KOPT-K1 (cell line): Measurements from ENCODE around the gene HELZ.
"Not testable (repeated sequence)": the region's sequence is repeated elsewhere in the genome, so short reads cannot be mapped to it uniquely, and the experiment has no call there.

ENCODE experiments used
- H3K27ac ChIP-seq: fragments of 200-600 bp; sonication (generic); 2 replicates; pipeline ENCODE4 v1.5.1; 2016; ENCODE audit warnings: antibody characterized with exemption, mild to moderate bottlenecking, low read depth, low read length; ENCODE audit not compliant: poor library complexity, severe bottlenecking
- H3K36me3 ChIP-seq: fragments of 200-600 bp; sonication (generic); 2 replicates; pipeline ENCODE4 v1.5.1; 2017; ENCODE audit warnings: antibody characterized with exemption, mild to moderate bottlenecking, low read length, moderate library complexity; ENCODE audit not compliant: insufficient read depth
- H3K9me3 ChIP-seq: fragments of 200-600 bp; sonication (generic); 2 replicates; pipeline ENCODE4 v1.5.1; 2017; ENCODE audit warnings: antibody characterized with exemption, low read length, mild to moderate bottlenecking; ENCODE audit not compliant: insufficient read depth, poor library complexity, severe bottlenecking

HELZ gene

GRCh38 chr17:67137026-67137370 is 108.0 kb downstream of the HELZ start:
- Histone ChIP-seq H3K36me3 (peaks cover 83% of the 10 kb centered on the region), H3K9me3 (no peaks in the 10 kb centered on the region), H3K27ac (no peak overlapping the region)

GRCh38 chr17:67136191-67137025 is 108.6 kb downstream of the HELZ start:
- H3K9me3 ChIP-seq, result no peaks in the 10 kb centered on the region
- H3K36me3 ChIP-seq, result peaks cover 80% of the 10 kb centered on the region
- no peak overlapping the region for H3K27ac ChIP-seq

- Histone ChIP-seq H3K27ac (no peak overlapping the region), H3K9me3 (no peaks in the 10 kb centered on the region), H3K36me3 (peaks cover 78% of the 10 kb centered on the region)
Measured at GRCh38 chr17:67133161-67133560, 111.8 kb downstream of the HELZ start.

GRCh38 chr17:67132366-67132765 is 112.6 kb downstream of the HELZ start:
- Histone ChIP-seq H3K9me3 (no peaks in the 10 kb centered on the region), H3K36me3 (peaks cover 78% of the 10 kb centered on the region), H3K27ac (no peak overlapping the region)

DNA sequence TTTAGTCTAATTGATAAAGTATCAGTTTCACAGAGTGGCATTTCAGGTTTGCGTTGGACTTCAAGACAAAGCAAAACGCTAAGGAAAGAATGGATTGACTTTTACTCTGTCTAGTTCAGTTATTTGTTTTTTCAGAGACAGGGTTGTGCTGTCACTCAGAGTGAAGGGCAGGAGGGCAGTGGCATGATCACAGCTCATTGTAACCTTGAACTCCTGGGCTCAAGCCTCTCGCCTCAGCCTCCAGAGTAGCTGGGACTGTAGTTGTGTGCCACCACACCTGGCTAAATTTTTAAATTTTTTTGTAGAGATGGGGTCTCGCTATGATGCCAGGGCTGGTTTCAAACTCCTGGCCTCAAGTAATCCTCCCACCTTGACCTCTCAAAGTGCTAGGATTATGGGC is 114.2 kb downstream of the HELZ start:
- H3K36me3 ChIP-seq, result peaks cover 78% of the 10 kb centered on the region
- H3K9me3 ChIP-seq, result no peaks in the 10 kb centered on the region
- H3K27ac ChIP-seq, result no peak overlapping the region

- Histone ChIP-seq H3K27ac (no peak overlapping the region), H3K36me3 (peaks cover 78% of the 10 kb centered on the region), H3K9me3 (no peaks in the 10 kb centered on the region)
Measured at GRCh38 chr17:67129283-67129682, 115.7 kb downstream of the HELZ start.

DNA sequence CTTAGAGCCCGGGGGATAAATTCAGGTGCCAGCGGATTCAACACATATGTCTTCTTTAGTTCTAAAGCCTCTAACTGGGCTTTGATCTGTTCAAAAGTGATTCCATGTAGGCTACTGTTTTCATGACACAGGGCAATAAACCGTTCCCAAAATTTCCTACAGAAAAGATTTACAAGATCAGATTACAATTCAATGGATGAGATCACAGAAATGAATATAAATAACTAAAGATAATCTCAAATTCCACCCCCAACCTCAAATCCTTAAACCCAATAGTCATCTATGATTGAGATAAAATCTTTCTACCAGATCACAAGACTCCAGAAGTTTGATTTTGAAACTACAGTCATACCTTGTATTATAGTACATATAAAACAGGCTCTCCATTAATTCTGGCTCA is 116.3 kb downstream of the HELZ start:
- Histone ChIP-seq H3K9me3 (no peaks in the 10 kb centered on the region), H3K36me3 (peaks cover 78% of the 10 kb centered on the region), H3K27ac (no peak overlapping the region)

- Histone ChIP-seq H3K9me3 (no peaks in the 10 kb centered on the region), H3K36me3 (peaks cover 78% of the 10 kb centered on the region), H3K27ac (no peak overlapping the region)
Measured at GRCh38 chr17:67127925-67128324, 117.1 kb downstream of the HELZ start.

- Histone ChIP-seq H3K27ac (no peak overlapping the region), H3K9me3 (no peaks in the 10 kb centered on the region), H3K36me3 (peaks cover 83% of the 10 kb centered on the region)
Measured at GRCh38 chr17:67126983-67127382, 118.0 kb downstream of the HELZ start.

DNA sequence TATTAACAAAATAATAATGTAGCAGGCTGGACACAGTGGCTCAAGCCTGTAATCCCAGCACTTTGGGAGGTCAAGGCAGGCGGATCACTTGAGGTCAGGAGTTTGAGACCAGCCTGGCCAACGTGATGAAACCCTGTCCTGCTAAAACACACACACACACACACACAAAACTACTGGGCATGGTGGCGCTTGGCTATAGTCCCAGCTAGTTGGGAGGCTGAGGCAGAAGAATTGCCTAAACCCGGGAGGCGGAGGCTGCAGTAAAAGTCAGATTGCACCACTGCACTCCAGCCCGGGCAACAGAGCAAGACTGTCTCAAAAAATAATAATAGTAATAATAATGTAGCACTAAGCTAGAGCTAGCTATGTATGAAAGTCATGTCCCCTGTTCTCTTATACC is 118.5 kb downstream of the HELZ start:
- peaks cover 87% of the 10 kb centered on the region for H3K36me3 ChIP-seq
- H3K27ac ChIP-seq, H3K9me3 ChIP-seq: not testable (repeated sequence)

- peaks cover 87% of the 10 kb centered on the region for H3K36me3 ChIP-seq
Measured at GRCh38 chr17:67125924-67126323, 119.1 kb downstream of the HELZ start.

DNA sequence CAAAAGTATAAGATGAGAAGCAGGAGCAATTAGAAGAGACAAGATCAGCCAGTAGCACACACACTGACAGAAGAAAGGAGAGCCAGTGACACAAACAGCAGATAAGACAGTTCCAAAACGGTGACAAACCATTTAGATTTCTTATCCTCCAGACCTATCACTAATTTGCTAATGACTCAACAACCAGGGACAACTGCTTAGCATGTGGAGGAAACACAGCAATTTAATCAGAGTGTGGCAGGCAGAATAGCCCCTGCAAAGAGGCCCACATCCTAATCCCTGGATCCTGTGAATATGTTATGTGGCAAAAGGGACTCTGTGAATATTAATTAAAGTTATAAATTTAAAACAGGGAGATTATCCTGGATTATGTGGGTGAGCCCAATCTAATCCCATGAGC is 119.6 kb downstream of the HELZ start:
- H3K27ac ChIP-seq, result no peak overlapping the region
- no peaks in the 10 kb centered on the region for H3K9me3 ChIP-seq
- peaks cover 87% of the 10 kb centered on the region for H3K36me3 ChIP-seq

More at GRCh38 chr17:67125924-67126323, 119.1 kb downstream of the HELZ start:
- Histone ChIP-seq H3K27ac (no peak overlapping the region), H3K9me3 (no peaks in the 10 kb centered on the region)

DNA sequence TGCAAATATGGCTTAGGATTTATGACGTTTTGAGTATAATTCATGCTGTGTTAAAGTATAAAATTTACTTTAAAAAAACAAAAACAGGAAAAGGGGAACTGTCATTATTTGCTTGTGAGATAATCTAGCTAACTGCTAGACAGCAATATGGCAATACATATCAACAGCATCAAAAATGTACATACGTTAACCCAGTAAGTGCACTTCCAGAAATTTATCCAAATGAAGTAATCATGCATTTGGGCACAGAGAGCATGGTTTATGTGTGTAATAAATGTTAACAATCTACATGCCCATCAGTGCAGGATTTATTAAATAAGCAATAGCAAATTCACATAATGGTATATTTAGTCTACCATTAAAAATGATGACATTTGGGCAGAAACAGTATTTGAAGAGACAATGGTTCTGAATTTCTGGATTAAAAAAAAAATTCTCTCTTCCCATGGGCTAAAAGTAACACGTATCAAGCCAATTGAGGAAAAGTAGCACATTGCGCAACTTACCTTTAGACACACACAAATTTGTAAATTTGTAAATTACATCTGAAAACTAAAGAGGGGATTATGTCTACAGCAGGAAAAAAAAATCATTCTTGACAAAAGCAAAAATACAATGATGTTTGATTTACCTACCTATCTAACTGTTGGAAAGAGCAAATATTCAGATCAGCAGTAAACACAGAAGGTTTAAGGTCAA is 120.4 kb downstream of the HELZ start:
- H3K36me3 ChIP-seq, result peaks cover 94% of the 10 kb centered on the region
- no peaks in the 10 kb centered on the region for H3K9me3 ChIP-seq
- no peak overlapping the region for H3K27ac ChIP-seq

DNA sequence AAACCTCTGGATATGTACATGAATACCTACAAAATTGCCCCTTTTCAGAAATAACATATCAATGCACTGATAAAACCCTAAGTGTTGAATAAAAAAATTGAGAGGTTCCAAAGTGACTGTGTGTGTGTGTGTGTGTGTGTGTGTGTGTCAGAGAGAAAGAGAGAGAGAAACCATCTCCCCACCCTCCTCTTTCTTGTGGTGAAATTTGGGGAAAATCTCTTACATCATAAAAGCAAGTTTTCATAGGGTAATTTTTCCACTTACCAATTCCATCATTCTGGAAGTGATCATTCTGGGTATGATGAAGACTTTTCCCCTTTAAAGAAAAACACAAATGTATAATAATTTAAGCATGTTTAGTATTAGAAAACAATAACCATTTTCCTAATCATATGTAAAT is 121.3 kb downstream of the HELZ start:
- H3K9me3 ChIP-seq, result peaks cover 8% of the 10 kb centered on the region
- H3K36me3 ChIP-seq, result peaks cover 97% of the 10 kb centered on the region
- H3K27ac ChIP-seq, result no peak overlapping the region

GRCh38 chr17:67121316-67121891 is 123.6 kb downstream of the HELZ start:
- H3K36me3 ChIP-seq, result peaks cover 97% of the 10 kb centered on the region
- peaks cover 30% of the 10 kb centered on the region for H3K9me3 ChIP-seq
- H3K27ac ChIP-seq, result no peak overlapping the region
